ENCODE data around the gene IFNL1. TPM values are rescaled to one million over a fixed set of nuclear protein-coding genes. Genes with fewer than 3 reads are reported as not detected.

Gene IFNL1
- total RNA-seq, 1 donor from 2014 or later = not detected

- no peak for DNase-seq (ENCODE audit: low read depth)
- H3K4me3 ChIP-seq (ENCODE audit: low read depth, low read length) = no peak overlapping the region
- TF ChIP-seq CTCF (conservative IDR thresholded peaks at IDR 0.05; ENCODE audit: low read depth, low read length) = no peak
Measured at GRCh38 chr19:39297931-39298634, 1.9 kb downstream of the IFNL1 start.

DNA sequence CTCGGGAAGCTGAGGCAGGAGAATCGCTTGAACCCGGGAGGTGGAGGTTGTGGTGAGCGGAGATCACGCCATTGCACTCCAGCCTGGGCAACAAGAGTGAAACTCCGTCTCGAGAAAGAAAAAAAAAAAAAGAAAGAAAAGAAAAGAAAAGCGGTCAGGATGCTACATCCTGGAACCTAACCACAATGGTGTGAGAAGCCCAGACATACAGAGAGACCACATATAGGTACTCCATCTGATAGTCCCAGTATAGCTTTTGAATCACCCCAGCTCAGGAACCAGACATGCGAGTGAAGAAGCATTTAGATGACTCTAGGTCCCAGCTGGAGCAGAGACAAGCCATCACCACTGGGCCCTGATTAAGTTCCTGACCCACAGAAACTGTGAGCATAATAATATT, 3.2 kb downstream of the IFNL1 start:
- TF ChIP-seq CTCF (conservative IDR thresholded peaks at IDR 0.05; ENCODE audit: low read depth, low read length) = no peak
- no peak overlapping the region for H3K4me3 ChIP-seq (ENCODE audit: low read depth, low read length)
- no peak for DNase-seq (ENCODE audit: low read depth)

DNA sequence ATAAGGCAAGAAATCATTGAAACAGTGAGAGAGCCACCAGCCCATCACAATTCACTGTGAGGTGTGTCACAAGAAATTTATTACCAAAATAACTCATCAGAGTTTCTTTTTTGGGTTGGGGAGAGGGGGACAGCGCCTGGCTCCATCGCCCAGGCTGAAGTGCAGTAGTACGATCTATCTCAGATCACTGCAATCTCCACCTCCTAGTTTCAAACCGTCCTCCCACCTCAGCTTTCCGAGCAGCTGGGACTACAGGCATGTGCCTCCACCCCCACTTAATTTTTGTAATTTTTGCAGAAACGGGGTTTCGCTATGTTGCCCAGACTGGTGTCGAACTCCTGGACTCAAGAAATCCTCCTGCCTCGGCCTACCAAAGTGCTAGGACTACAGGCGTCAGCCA, 3.6 kb downstream of the IFNL1 start:
- DNase-seq (ENCODE audit: low read depth) = no peak
- no peak overlapping the region for H3K4me3 ChIP-seq (ENCODE audit: low read depth, low read length)
- no peak for TF ChIP-seq CTCF (conservative IDR thresholded peaks at IDR 0.05; ENCODE audit: low read depth, low read length)

DNA sequence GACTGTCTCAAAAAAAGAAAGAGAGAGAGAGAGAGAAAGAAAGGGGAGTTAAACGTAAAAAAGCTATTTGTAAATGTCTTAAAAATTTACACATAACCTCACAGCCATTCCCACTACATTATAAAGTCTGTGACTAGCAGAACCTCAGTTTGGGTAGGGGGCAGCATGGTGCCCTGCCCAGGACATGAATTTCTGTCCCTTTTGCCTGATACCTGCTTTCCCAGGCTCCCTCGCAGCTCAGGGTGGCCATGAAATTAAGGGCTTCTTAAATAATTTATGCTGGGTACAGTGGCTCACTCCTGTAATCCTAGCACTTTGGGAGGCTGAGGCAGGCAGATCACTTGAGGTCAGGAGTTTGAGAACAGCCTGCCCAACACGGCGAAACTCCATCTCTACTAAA, 4.8 kb downstream of the IFNL1 start:
- no peak for DNase-seq (ENCODE audit: low read depth)
- no peak for TF ChIP-seq CTCF (conservative IDR thresholded peaks at IDR 0.05; ENCODE audit: low read depth, low read length)
- H3K4me3 ChIP-seq (ENCODE audit: low read depth, low read length) = no peak overlapping the region

- H3K4me3 ChIP-seq (ENCODE audit: low read depth, low read length) = no peak overlapping the region
- TF ChIP-seq CTCF (conservative IDR thresholded peaks at IDR 0.05; ENCODE audit: low read depth, low read length) = no peak
- DNase-seq (ENCODE audit: low read depth) = no peak
Measured at GRCh38 chr19:39301562-39301961, 5.4 kb downstream of the IFNL1 start.

- no peak overlapping the region for H3K4me3 ChIP-seq (ENCODE audit: low read depth, low read length)
- DNase-seq (ENCODE audit: low read depth) = no peak
- TF ChIP-seq CTCF (conservative IDR thresholded peaks at IDR 0.05; ENCODE audit: low read depth, low read length) = no peak
Measured at GRCh38 chr19:39303373-39304184, 7.4 kb downstream of the IFNL1 start.

Measured in epithelial cell of proximal tubule (primary cell).